GM18498 (cell line): Measurements from ENCODE around the gene DYNC2I2.
"Not testable (repeated sequence)": the region's sequence is repeated elsewhere in the genome, so short reads cannot be mapped to it uniquely, and the experiment has no call there.

Experiments used
- ATAC-seq: cut with Tn5 transposase; IDR thresholded peaks from one replicate; pipeline ENCODE4 v1.9.1; 2021; ENCODE audit warnings: mild to moderate bottlenecking, moderate library complexity; ENCODE audit not compliant: unreplicated experiment

Gene DYNC2I2

GRCh38 chr9:128656416-128657343 is at the start of gene DYNC2I2:
Gene DYNC2I2 (minus strand): TSS chr9:128656847. CDS start chr9:128656726, 121 bp downstream.
- peak; percentile 74 for ATAC-seq

GRCh38 chr9:128706045-128706444 is 49.4 kb upstream of the DYNC2I2 start:
- no peak for ATAC-seq

GRCh38 chr9:128705051-128705965 is 48.7 kb upstream of the DYNC2I2 start:
- ATAC-seq, result no peak

GRCh38 chr9:128704356-128704670 is 47.7 kb upstream of the DYNC2I2 start:
- no peak for ATAC-seq

GRCh38 chr9:128703616-128704355 is 47.1 kb upstream of the DYNC2I2 start:
- no peak for ATAC-seq

GRCh38 chr9:128702949-128703615 is 46.4 kb upstream of the DYNC2I2 start:
- ATAC-seq, result no peak

GRCh38 chr9:128702445-128702948 is 45.9 kb upstream of the DYNC2I2 start, which contains the start of gene PKN3:
Gene PKN3 (plus strand): TSS chr9:128702503. CDS start chr9:128702916, 413 bp downstream.
- peak; percentile 82 for ATAC-seq

GRCh38 chr9:128701227-128701854 is 44.7 kb upstream of the DYNC2I2 start:
- ATAC-seq, result no peak

- not testable (repeated sequence) for ATAC-seq
These were observed 42.6 kb upstream of the DYNC2I2 start for GRCh38 chr9:128699096-128699795.

- ATAC-seq, result no peak
These were observed 40.5 kb upstream of the DYNC2I2 start for GRCh38 chr9:128696923-128697707.

- ATAC-seq, result no peak
These were observed 37.7 kb upstream of the DYNC2I2 start for GRCh38 chr9:128694344-128694743.

GRCh38 chr9:128693738-128694137 is 37.1 kb upstream of the DYNC2I2 start:
- not testable (repeated sequence) for ATAC-seq

GRCh38 chr9:128690684-128691034 is 34.0 kb upstream of the DYNC2I2 start:
- ATAC-seq, result no peak

GRCh38 chr9:128689820-128690683 is 33.4 kb upstream of the DYNC2I2 start:
- ATAC-seq, result peak; percentile 3

- peak; percentile 23 for ATAC-seq
These were observed 32.7 kb upstream of the DYNC2I2 start for GRCh38 chr9:128689293-128689774.

- ATAC-seq, result peak; percentile 79
These were observed 32.0 kb upstream of the DYNC2I2 start, which contains the start of gene SET for GRCh38 chr9:128688501-128689292. Gene SET (plus strand): TSS chr9:128689222. CDS start chr9:128689583, 361 bp downstream.
